ENCODE data around the gene SKIC8. TPM values are rescaled to one million over a fixed set of nuclear protein-coding genes. Genes with fewer than 3 reads are reported as not detected.

SKIC8 gene
- total RNA-seq, 1 experiment from 2014 or later: 44.5 TPM

DNA sequence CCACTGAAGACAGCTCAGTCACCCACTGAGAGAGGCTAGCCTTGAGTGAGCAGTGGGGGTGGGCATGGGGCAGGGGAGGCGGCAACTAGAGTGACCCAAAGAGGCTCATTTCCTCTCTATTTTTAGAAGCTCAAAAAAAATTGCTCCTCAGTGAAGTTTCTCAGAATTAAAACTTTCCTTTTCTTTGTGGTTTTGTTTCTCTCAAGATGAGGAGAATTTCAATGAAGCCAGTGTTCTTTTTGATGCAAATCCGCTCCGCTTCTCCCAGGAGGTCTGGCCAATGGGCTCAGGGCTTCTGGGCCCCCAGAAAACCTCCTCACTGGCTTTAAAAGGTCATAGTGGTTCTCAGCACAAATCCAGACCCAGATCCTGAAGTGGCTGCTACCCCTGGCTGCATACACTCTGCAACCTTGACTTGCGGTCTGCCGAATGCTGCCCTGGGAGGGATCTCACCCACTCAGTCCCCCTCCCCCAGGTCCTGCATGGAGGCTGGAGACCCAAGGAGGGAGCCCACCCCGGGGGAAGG, 64.8 kb downstream of the SKIC8 start, which contains the start of gene ACSBG1:
ACSBG1 (minus strand) TSS at position 51 of the 526 bp plus-strand sequence. CDS start 64 bp downstream, outside the sequence.
- no TSS peak for BruUV-seq (replicated peaks)
- Histone ChIP-seq H3K27ac (no peak within 1 kb of the TSS), H3K9me3 (ENCODE audit: insufficient read depth, low read depth) (no peaks in the 10 kb centered on the region), H3K4me2 (no peak within 1 kb of the TSS), H3K9me2 (ENCODE audit: insufficient read depth) (no peaks in the 10 kb centered on the region), H3K79me2 (ENCODE audit: low read depth) (no peaks in the 10 kb centered on the region), H3K36me3 (ENCODE audit: low read depth) (no peaks in the 10 kb centered on the region), H2AFZ (no peak within 1 kb of the TSS), H3K4me1 (replicated peaks; ENCODE audit: insufficient read depth) (0 out of 2 replicates have a peak, but pooled peaks cover 3% of the 10 kb centered on the region), H3F3A (ENCODE audit: insufficient read depth, low read depth) (no peaks in the 10 kb centered on the region; the same call in 1 of the 2 replicates), H3K4me3 (no peak within 1 kb of the TSS), H3K27me3 (ENCODE audit: insufficient read depth, low read depth) (no peaks in the 10 kb centered on the region; the same call in 1 of the 2 replicates), H4K20me1 (ENCODE audit: insufficient read depth) (no peaks in the 10 kb centered on the region)
- intact Hi-C loops (cut with micrococcal nuclease; ENCODE audit: unreplicated experiment): no loop called here
- TF ChIP-seq CTCF (conservative IDR thresholded peaks at IDR 0.05): no peak
- TF ChIP-seq EZH2 (IDR thresholded peaks at IDR 0.05; ENCODE audit: low read depth): no peak
- DNase-seq: no peak
- ChIA-PET CTCF (no interaction called here), POLR2A (ENCODE audit: unreplicated experiment) (no interaction called here)

DNA sequence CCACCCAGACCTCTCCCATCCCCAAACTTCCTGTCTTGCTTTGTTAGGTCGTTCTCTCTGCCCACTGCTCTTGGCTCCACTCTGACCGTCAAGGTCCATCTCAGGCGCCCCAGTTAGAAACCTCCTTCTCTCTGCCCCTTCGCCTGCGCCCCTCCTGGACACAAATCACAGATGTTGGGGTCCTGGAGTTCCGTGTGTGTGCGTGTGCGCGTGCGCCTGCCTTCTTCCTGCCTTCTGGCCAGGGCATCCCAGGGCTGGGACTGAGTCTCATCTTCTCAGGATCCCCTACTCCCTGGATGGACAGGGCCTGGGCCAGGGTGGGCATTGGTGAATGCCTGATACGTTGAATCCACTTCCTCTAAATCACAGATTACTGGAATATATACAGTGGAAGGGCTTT, 65.9 kb downstream of the SKIC8 start:
- Histone ChIP-seq H3K9me3 (ENCODE audit: insufficient read depth, low read depth) (no peaks in the 10 kb centered on the region), H3K36me3 (ENCODE audit: low read depth) (no peaks in the 10 kb centered on the region), H3K79me2 (ENCODE audit: low read depth) (no peaks in the 10 kb centered on the region), H3K4me1 (replicated peaks; ENCODE audit: insufficient read depth) (0 out of 2 replicates have a peak, but pooled peaks cover 2% of the 10 kb centered on the region), H3K4me3 (no peak overlapping the region), H2AFZ (no peak overlapping the region), H3K27me3 (ENCODE audit: insufficient read depth, low read depth) (no peaks in the 10 kb centered on the region; the same call in 1 of the 2 replicates), H3K9me2 (ENCODE audit: insufficient read depth) (no peaks in the 10 kb centered on the region), H3K4me2 (no peak overlapping the region), H3F3A (ENCODE audit: insufficient read depth, low read depth) (no peaks in the 10 kb centered on the region; the same call in 1 of the 2 replicates), H4K20me1 (ENCODE audit: insufficient read depth) (no peaks in the 10 kb centered on the region), H3K27ac (no peak overlapping the region)
- TF ChIP-seq EZH2 (IDR thresholded peaks at IDR 0.05; ENCODE audit: low read depth) (no peak), CTCF (conservative IDR thresholded peaks at IDR 0.05) (no peak)
- CTCF ChIA-PET: no interaction called here
- intact Hi-C loops (cut with micrococcal nuclease; ENCODE audit: unreplicated experiment): no loop called here
- BruUV-seq (replicated peaks): no TSS peak
- no peak for DNase-seq
- POLR2A ChIA-PET (ENCODE audit: unreplicated experiment): no interaction called here

Other genes starting within 250 kb of the SKIC8 start
- 27.7 and 28.3 TPM in 2 replicates for gene TBC1D2B, start 221.9 kb downstream of the SKIC8 start, total RNA-seq (2021)
- not detected in 2 replicates for gene SH2D7, start 207.0 kb downstream of the SKIC8 start, total RNA-seq (2021)
- gene CIB2, start 168.2 kb downstream of the SKIC8 start, total RNA-seq (2021): 5.6 and 5.8 TPM in 2 replicates
- 64.8 and 67.8 TPM in 2 replicates for gene IDH3A, start 150.2 kb downstream of the SKIC8 start, total RNA-seq (2021)
- gene ACSBG1, start 65.0 kb downstream of the SKIC8 start, total RNA-seq (2021): 0.48 and 1.2 TPM in 2 replicates
- 0.33 and 0.35 TPM in 2 replicates for gene DNAJA4, start 35.0 kb downstream of the SKIC8 start, total RNA-seq (2021)
- gene CRABP1, start 40.7 kb upstream of the SKIC8 start, total RNA-seq (2021): not detected in 2 replicates
- gene IREB2, start 138.6 kb upstream of the SKIC8 start, total RNA-seq (2021): 48.8 and 49.0 TPM in 2 replicates
- gene HYKK, start 208.0 kb upstream of the SKIC8 start, total RNA-seq (2021): 5.6 and 6.9 TPM in 2 replicates
- 142 and 230 TPM in 2 replicates for gene PSMA4, start 240.8 kb upstream of the SKIC8 start, total RNA-seq (2021)